Keratinocyte (primary cell): ENCODE results near the gene NUAK1. TPM values are rescaled to one million over a fixed set of nuclear protein-coding genes. Genes with fewer than 3 reads are reported as not detected.

Experiments used
- DNase-seq: peaks from one replicate; pipeline ENCODE4 v3.0.0-alpha.2; 2011; ENCODE audit warnings: low read depth, missing footprints, low spot score
- FAIRE-seq: peaks from 2 replicates; lab custom pipeline; 2011; peaks lifted over from hg19 to GRCh38; lab: Jason Lieb, UNC
- H2AFZ ChIP-seq: 2 replicates; pipeline ENCODE4 v1.6.0; 2012; ENCODE audit warnings: low read length, control low read depth, inconsistent platforms; ENCODE audit not compliant: control insufficient read depth
- H3K27ac ChIP-seq: 2 replicates; pipeline ENCODE4 v1.5.1; 2011; ENCODE audit warnings: low read length; ENCODE audit not compliant: control insufficient read depth, insufficient read depth
- H3K27me3 ChIP-seq: 3 replicates; pipeline ENCODE4 v1.6.0; 2011; ENCODE audit warnings: low read length; ENCODE audit not compliant: control insufficient read depth, insufficient read depth; ENCODE audit errors: extremely low read depth
- H3K36me3 ChIP-seq, 2 experiments: 2 replicates in 1 of 2; 3 replicates in 1 of 2; pipeline ENCODE4 v1.5.1; 2011; ENCODE audit warnings: low read length in 2 of 2, mild to moderate bottlenecking in 1 of 2; ENCODE audit not compliant: control insufficient read depth in 2 of 2, insufficient read depth in 2 of 2; ENCODE audit errors: extremely low read depth in 1 of 2
- H3K4me1 ChIP-seq: 3 replicates; pipeline ENCODE4 v1.5.1; 2011; ENCODE audit warnings: low read length; ENCODE audit not compliant: control insufficient read depth, insufficient read depth; ENCODE audit errors: extremely low read depth
- H3K4me2 ChIP-seq: 3 replicates; pipeline ENCODE4 v1.6.0; 2011; ENCODE audit warnings: low read depth, low read length; ENCODE audit not compliant: control insufficient read depth, insufficient read depth; ENCODE audit errors: extremely low read depth
- H3K4me3 ChIP-seq, 3 experiments: fragments of 200-600 bp in 1 of 3; sonication (generic) in 1 of 3; 2 replicates in 2 of 3; 3 replicates in 1 of 3; pipeline ENCODE4 v1.5.1; 2011 to 2016; ENCODE audit warnings: low read length in 3 of 3, mild to moderate bottlenecking in 3 of 3, control low read depth in 2 of 3, inconsistent platforms in 1 of 3, low read depth in 1 of 3, mixed read lengths in 1 of 3, mixed run types in 1 of 3, moderate library complexity in 1 of 3; ENCODE audit not compliant: control insufficient read depth in 2 of 3, insufficient read depth in 2 of 3; ENCODE audit errors: extremely low read depth in 1 of 3
- H3K79me2 ChIP-seq: 2 replicates; pipeline ENCODE4 v1.6.0; 2012; ENCODE audit warnings: low read length; ENCODE audit not compliant: control insufficient read depth, insufficient read depth
- H3K9ac ChIP-seq: 3 replicates; pipeline ENCODE4 v1.6.0; 2011; ENCODE audit warnings: low read length; ENCODE audit not compliant: control insufficient read depth, insufficient read depth; ENCODE audit errors: extremely low read depth
- H3K9me1 ChIP-seq: 3 replicates; pipeline ENCODE4 v1.6.0; 2011; ENCODE audit warnings: low read length; ENCODE audit not compliant: control insufficient read depth, insufficient read depth; ENCODE audit errors: extremely low read depth
- H3K9me3 ChIP-seq: 2 replicates; pipeline ENCODE4 v1.5.1; 2012; ENCODE audit warnings: low read depth, low read length; ENCODE audit not compliant: control insufficient read depth
- H4K20me1 ChIP-seq: 3 replicates; pipeline ENCODE4 v1.6.0; 2011; ENCODE audit warnings: low read length; ENCODE audit not compliant: control insufficient read depth, insufficient read depth; ENCODE audit errors: extremely low read depth
- EZH2 ChIP-seq: IDR thresholded peaks from one replicate; pipeline ENCODE4 v1.6.1; 2012; ENCODE audit warnings: inconsistent platforms, mild to moderate bottlenecking, low read length, moderate library complexity
- dilution Hi-C: fragments of 300-500 bp; cut with MboI; formaldehyde crosslinking; loops from one replicate; pipeline ENCODE4 v1.7.0; 2020; ENCODE audit warnings: low sequenced_read_pairs; ENCODE audit not compliant: extremely low pct_ligation_motif_present
- polyA plus RNA-seq, 5 experiments: library from polyadenylated mRNA; depleted of rRNA in 3 of 5; stranded (reverse) in 3 of 5; stranded (forward) in 1 of 5; unstranded in 1 of 5; fragments of >200 nt; gene quantifications; 1 replicate in 1 of 5; 2 replicates in 3 of 5; 3 replicates in 1 of 5; pipeline versions ENCODE4 v1.2.1 to v1.2.3, GENCODE V29; 2011 to 2012; ENCODE audit warnings: missing spikeins in 2 of 5, low read depth in 1 of 5, low replicate concordance in 1 of 5
- TF ChIP-seq, protein P1 (sequence below), 3 experiments: IDR thresholded peaks in 1 of 3; conservative IDR thresholded peaks in 1 of 3; optimal IDR thresholded peaks in 1 of 3; 2 replicates in 2 of 3; 3 replicates in 1 of 3; pipeline versions ENCODE3 to v1.5.1; 2011; ENCODE audit warnings: low read length in 3 of 3, mild to moderate bottlenecking in 3 of 3, moderate library complexity in 2 of 3, control low read depth in 1 of 3, inconsistent platforms in 1 of 3; ENCODE audit not compliant: insufficient read depth in 2 of 3; ENCODE audit errors: extremely low read depth in 1 of 3

NUAK1 gene
- polyA plus RNA-seq, 1 donor (not counting 4 experiments of a cell fraction or from before 2014, with no cell fraction given) = 12.3 TPM

DNA sequence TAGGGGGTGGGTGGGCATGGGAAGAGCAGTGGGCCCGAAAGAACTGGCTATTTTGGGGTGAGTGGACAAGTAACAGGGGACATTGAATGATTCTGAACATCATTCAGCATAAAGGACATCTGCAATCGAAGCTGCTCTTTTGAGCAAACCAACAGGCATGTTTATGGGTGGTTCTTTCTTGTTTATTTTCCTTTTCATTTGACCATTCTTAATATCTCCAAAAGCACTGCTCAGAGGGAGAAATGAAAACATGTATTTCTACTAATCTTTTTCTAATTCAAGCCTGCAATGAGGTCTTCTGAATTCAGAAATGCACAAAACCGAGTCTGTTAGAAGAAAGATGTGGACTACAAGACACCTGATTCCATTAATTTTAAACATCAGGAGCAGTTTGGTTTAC is 54.0 kb downstream of the NUAK1 start:
- FAIRE-seq = no peak
- H3K79me2 ChIP-seq = peaks cover 5% of the 10 kb centered on the region
- dilution Hi-C loops = no loop called here

DNA sequence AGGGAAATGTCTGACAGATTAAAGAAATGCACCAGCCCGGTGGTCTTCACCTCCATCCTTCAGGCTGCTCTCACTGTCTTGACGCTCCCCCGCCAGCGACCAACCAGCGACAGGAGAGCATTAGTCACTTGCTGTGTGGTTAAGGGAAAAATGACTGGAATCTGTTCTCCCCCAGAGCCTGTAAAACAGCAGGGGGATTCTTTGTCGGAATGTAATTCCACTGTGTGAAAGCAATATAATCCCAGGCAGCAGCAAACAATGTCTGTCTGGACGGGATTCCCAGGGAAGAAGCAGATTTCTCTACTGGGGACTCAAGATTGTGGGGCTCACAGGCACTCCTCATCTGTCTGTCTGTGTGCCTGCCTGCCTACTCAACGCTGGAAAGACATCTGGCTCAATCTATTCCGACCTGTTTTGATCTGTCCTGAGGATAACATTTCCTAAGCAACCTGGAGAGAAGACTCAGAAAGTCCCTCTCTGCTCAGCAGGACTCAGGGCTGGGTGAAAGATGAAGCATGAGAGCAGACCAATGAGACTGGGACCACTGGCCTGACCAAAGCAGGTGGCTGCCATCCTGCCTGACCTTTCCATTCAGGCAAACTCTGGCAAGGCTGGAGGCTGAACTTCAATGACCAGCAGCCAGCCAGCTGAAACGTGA is 54.6 kb downstream of the NUAK1 start:
- DNase-seq (no peak), FAIRE-seq (no peak)
- Histone ChIP-seq H3K27me3 (no peaks in the 10 kb centered on the region), H3K4me2 (no peak overlapping the region), H3K27ac (no peak overlapping the region), H3K9ac (no peak overlapping the region), H3K9me3 (no peaks in the 10 kb centered on the region), H3K4me3 (no peak overlapping the region), H3K36me3 (peaks cover 10 to 12% of the 10 kb centered on the region in 2 experiments), H3K79me2 (peaks cover 4% of the 10 kb centered on the region), H2AFZ (no peak overlapping the region), H3K4me1 (peaks cover 18% of the 10 kb centered on the region), H4K20me1 (no peaks in the 10 kb centered on the region), H3K9me1 (no peaks in the 10 kb centered on the region)
- TF ChIP-seq, protein P1, sequence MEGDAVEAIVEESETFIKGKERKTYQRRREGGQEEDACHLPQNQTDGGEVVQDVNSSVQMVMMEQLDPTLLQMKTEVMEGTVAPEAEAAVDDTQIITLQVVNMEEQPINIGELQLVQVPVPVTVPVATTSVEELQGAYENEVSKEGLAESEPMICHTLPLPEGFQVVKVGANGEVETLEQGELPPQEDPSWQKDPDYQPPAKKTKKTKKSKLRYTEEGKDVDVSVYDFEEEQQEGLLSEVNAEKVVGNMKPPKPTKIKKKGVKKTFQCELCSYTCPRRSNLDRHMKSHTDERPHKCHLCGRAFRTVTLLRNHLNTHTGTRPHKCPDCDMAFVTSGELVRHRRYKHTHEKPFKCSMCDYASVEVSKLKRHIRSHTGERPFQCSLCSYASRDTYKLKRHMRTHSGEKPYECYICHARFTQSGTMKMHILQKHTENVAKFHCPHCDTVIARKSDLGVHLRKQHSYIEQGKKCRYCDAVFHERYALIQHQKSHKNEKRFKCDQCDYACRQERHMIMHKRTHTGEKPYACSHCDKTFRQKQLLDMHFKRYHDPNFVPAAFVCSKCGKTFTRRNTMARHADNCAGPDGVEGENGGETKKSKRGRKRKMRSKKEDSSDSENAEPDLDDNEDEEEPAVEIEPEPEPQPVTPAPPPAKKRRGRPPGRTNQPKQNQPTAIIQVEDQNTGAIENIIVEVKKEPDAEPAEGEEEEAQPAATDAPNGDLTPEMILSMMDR (optimal IDR thresholded peaks at IDR 0.05 in 1 of 3, IDR thresholded peaks at IDR 0.05 in 1 of 3, conservative IDR thresholded peaks at IDR 0.05 in 1 of 3; ENCODE audit: extremely low read depth in 1 of 3, insufficient read depth in 2 of 3, low read length in 3 of 3) = no peak
- no peak for TF ChIP-seq EZH2
- dilution Hi-C loops = no loop called here

More for the DNA sequence above, 54.0 kb downstream of the NUAK1 start:
- Histone ChIP-seq H4K20me1 (no peaks in the 10 kb centered on the region), H3K4me3 (no peak overlapping the region), H3K9me1 (no peaks in the 10 kb centered on the region), H3K9me3 (no peaks in the 10 kb centered on the region), H3K27me3 (no peaks in the 10 kb centered on the region), H2AFZ (no peak overlapping the region), H3K36me3 (peaks cover 10 to 12% of the 10 kb centered on the region in 2 experiments), H3K4me1 (peaks cover 19% of the 10 kb centered on the region), H3K9ac (no peak overlapping the region), H3K4me2 (no peak overlapping the region), H3K27ac (no peak overlapping the region)
- TF ChIP-seq, protein P1 (optimal IDR thresholded peaks at IDR 0.05 in 1 of 3, IDR thresholded peaks at IDR 0.05 in 1 of 3, conservative IDR thresholded peaks at IDR 0.05 in 1 of 3; ENCODE audit: extremely low read depth in 1 of 3, insufficient read depth in 2 of 3, low read length in 3 of 3) = no peak
- no peak for TF ChIP-seq EZH2
- DNase-seq = no peak
